Vagina (tissue), 2 donors: ENCODE measurements around the gene UPF3A. TPM values are rescaled to one million over a fixed set of nuclear protein-coding genes. Genes with fewer than 3 reads are reported as not detected.

ENCODE experiments used
- DNase-seq, 2 donors: peaks; one replicate each; pipeline ENCODE4 v3.0.0-alpha.2; 2017; ENCODE audit errors: extremely low spot score in 2 of 2
- H3K27ac ChIP-seq: fragments of 200-600 bp; sonication (generic); one replicate; pipeline ENCODE4 v1.5.1; 2019
- H3K27me3 ChIP-seq: fragments of 200-600 bp; sonication (generic); one replicate; pipeline ENCODE4 v1.5.1; 2019
- H3K36me3 ChIP-seq, 2 donors: fragments of 200-600 bp; sonication (generic); one replicate each; pipeline ENCODE4 v1.5.1; 2017 to 2019
- H3K4me1 ChIP-seq: fragments of 200-600 bp; sonication (generic); one replicate; pipeline ENCODE4 v1.5.1; 2019
- H3K4me3 ChIP-seq, 2 donors: fragments of 200-600 bp; sonication (generic); 1 replicate in 1 of 2; 2 replicates in 1 of 2; pipeline ENCODE4 v1.5.1; 2016 to 2019
- H3K9me3 ChIP-seq: fragments of 200-600 bp; sonication (generic); one replicate; pipeline ENCODE4 v1.5.1; 2019
- CTCF ChIP-seq, 3 experiments: fragments of 450-650 bp in 2 of 3; fragments of 200-600 bp in 1 of 3; sonication (generic) in 1 of 3; IDR thresholded peaks; one replicate each; pipeline ENCODE4 v1.5.1; 2017 to 2019; ENCODE audit warnings: antibody characterized with exemption in 3 of 3, mild to moderate bottlenecking in 2 of 3, moderate library complexity in 2 of 3
- POLR2A ChIP-seq, 2 donors: fragments of 450-650 bp; IDR thresholded peaks; one replicate each; pipeline ENCODE4 v1.6.1; 2017; ENCODE audit warnings: antibody characterized with exemption in 2 of 2, mild to moderate bottlenecking in 2 of 2, moderate library complexity in 2 of 2
- POLR2AphosphoS5 ChIP-seq, 2 donors: sonication (generic); formaldehyde crosslinking; IDR thresholded peaks; one replicate each; pipeline ENCODE4 v1.9.0; 2017; ENCODE audit warnings: antibody characterized with exemption in 2 of 2, mild to moderate bottlenecking in 2 of 2, low read depth in 1 of 2; ENCODE audit not compliant: insufficient read depth in 1 of 2
- intact Hi-C: fragments of 100-400 bp; cut with DNase I; formaldehyde crosslinking; loops from one replicate; pipeline ENCODE4 v1.15.1; 2023
- total RNA-seq: library from RNA; depleted of rRNA; stranded (reverse); fragments of >200 nt; gene quantifications from one replicate; pipeline ENCODE4 v1.2.3, GENCODE V29; 2016

The UPF3A gene
- total RNA-seq, 1 donor from 2014 or later: 31.2 TPM

GRCh38 chr13:114279758-114280355 lies 1.5 kb upstream of the UPF3A start:
- H3K27me3 ChIP-seq: no peaks in the 10 kb centered on the region
- H3K4me3 ChIP-seq: no peak overlapping the region
- no peaks in the 10 kb centered on the region for H3K36me3 ChIP-seq
- TF ChIP-seq POLR2A (IDR thresholded peaks at IDR 0.05): no peak
- TF ChIP-seq POLR2AphosphoS5 (IDR thresholded peaks at IDR 0.05; ENCODE audit: insufficient read depth in 1 of 2, low read depth in 1 of 2): no peak
- no peak for TF ChIP-seq CTCF (IDR thresholded peaks at IDR 0.05)
- H3K4me1 ChIP-seq: peaks cover 27% of the 10 kb centered on the region
- no peak overlapping the region for H3K27ac ChIP-seq
- no peaks in the 10 kb centered on the region for H3K9me3 ChIP-seq
- intact Hi-C loops: no loop called here
- no peak for DNase-seq

DNA sequence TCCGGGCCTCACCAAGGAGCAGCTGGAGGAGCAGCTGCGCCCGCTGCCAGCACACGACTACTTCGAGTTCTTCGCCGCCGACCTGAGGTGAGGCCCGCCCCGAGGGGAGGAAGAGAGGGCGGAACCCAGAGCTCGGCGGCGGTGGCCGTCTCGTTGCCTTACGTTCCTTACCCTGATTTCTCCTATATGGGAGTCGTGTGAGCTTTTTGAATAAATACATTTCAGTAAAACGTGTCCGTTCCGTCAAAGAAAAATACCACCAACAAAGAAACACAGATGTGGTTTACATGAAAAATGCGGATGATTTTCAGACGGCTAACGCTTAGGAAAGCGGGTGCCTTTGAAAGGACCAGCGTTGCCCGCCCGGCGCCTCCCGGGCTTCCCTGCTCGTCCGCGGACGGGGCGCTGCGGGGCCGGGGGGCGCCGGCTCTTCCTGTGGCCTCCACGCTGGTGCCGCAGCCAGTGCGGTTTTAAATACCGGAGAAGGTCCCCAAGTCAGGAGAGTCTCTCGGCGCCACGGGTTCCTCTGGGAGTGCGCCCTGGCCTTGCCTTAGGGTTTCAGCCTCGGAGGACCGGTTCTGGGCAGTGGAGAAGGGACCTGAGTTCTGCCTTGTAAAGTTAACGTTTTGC lies 755 bp downstream of the UPF3A start:
- no peak for DNase-seq
- Histone ChIP-seq H3K9me3 (no peaks in the 10 kb centered on the region), H3K4me1 (peaks cover 27% of the 10 kb centered on the region), H3K27ac (peak overlapping the region; percentile 95), H3K4me3 (peak overlapping the region; percentile 80 to 83), H3K27me3 (no peaks in the 10 kb centered on the region), H3K36me3 (peaks cover 0 to 11% of the 10 kb centered on the region in 2 donors)
- intact Hi-C loops: no loop called here
- TF ChIP-seq POLR2A (IDR thresholded peaks at IDR 0.05) (peak in 1 of 2 donors; percentile 28), POLR2AphosphoS5 (IDR thresholded peaks at IDR 0.05; ENCODE audit: insufficient read depth in 1 of 2, low read depth in 1 of 2) (peak in 1 of 2 donors; percentile 83), CTCF (IDR thresholded peaks at IDR 0.05) (no peak)

GRCh38 chr13:114283576-114283975 lies 2.2 kb downstream of the UPF3A start:
- no peak for DNase-seq
- no peak overlapping the region for H3K27ac ChIP-seq
- peaks cover 0 to 24% of the 10 kb centered on the region in 2 donors for H3K36me3 ChIP-seq
- no peak for TF ChIP-seq POLR2A (IDR thresholded peaks at IDR 0.05)
- TF ChIP-seq POLR2AphosphoS5 (IDR thresholded peaks at IDR 0.05; ENCODE audit: insufficient read depth in 1 of 2, low read depth in 1 of 2): no peak
- no peak for TF ChIP-seq CTCF (IDR thresholded peaks at IDR 0.05)
- intact Hi-C loops: no loop called here
- H3K9me3 ChIP-seq: no peaks in the 10 kb centered on the region
- H3K4me3 ChIP-seq: no peak overlapping the region
- H3K27me3 ChIP-seq: no peaks in the 10 kb centered on the region
- H3K4me1 ChIP-seq: peaks cover 27% of the 10 kb centered on the region

DNA sequence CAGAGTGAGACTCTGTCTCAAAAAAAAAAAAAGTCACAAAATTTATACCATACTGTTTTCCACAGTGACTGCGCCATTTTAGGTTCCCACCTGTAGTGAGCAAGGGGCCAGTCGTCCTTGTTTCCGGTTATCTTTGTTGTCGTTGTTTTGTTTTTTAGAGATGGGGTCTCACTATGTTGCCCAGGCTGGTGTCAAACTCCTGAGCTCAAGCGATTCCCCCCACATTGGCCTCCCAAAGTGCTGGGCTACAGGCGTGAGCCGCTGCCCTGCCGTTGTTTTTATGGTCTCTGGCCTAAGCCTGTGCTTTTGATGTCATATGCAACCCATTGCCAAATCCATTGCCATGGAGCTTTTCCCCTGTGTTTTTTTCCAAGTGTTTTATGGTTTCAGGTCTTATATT lies 3.3 kb downstream of the UPF3A start:
- TF ChIP-seq POLR2A (IDR thresholded peaks at IDR 0.05) (no peak), POLR2AphosphoS5 (IDR thresholded peaks at IDR 0.05; ENCODE audit: insufficient read depth in 1 of 2, low read depth in 1 of 2) (no peak)
- Histone ChIP-seq H3K4me3 (no peak overlapping the region), H3K36me3 (peaks cover 0 to 35% of the 10 kb centered on the region in 2 donors), H3K4me1 (peaks cover 27% of the 10 kb centered on the region), H3K27me3 (no peaks in the 10 kb centered on the region), H3K9me3 (no peaks in the 10 kb centered on the region), H3K27ac (no peak overlapping the region)
- DNase-seq: no peak
- intact Hi-C loops: no loop called here

DNA sequence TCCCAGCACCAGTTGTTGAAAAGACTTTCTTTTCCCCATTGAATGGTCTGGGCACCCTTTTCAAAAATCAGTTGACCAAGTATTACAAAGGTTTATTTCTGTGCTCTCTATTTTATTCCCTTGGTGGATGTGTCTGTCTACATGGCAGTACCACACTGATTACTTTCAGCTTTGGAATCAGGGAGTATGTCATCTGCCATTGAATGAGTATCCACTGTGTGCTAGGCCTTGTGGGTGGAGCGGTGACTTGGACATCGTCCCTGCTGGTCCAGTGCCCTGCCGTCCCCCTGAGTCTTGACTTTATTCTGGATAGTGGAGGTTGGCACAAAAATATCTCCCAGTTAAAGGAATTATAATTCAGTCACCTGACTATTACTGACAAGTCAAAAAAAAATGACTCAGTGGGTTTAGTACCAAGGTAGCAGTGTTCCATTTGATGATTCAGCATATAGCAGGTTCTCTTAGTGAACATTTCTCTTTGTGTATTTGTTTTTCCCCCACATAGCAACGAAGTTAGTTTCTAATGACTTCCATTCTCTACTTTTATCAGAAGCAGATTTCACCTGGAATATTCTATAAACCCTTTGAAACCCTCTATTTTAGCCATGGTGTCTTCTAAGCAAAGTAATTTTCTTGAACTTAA lies 3.9 kb downstream of the UPF3A start:
- no peak for DNase-seq
- H3K36me3 ChIP-seq: peaks cover 0 to 35% of the 10 kb centered on the region in 2 donors

More for the DNA sequence above, 3.9 kb downstream of the UPF3A start:
- no peak overlapping the region for H3K27ac ChIP-seq
- H3K4me3 ChIP-seq: no peak overlapping the region
- H3K27me3 ChIP-seq: no peaks in the 10 kb centered on the region
- intact Hi-C loops: no loop called here
- no peak for TF ChIP-seq CTCF (IDR thresholded peaks at IDR 0.05)
- TF ChIP-seq POLR2A (IDR thresholded peaks at IDR 0.05): no peak
- H3K9me3 ChIP-seq: no peaks in the 10 kb centered on the region
- H3K4me1 ChIP-seq: peaks cover 26% of the 10 kb centered on the region
